H1 (cell line): ENCODE data around the gene HERC5.

Experiments used
- EP300 ChIP-seq, 2 experiments: IDR thresholded peaks; 1 replicate in 1 of 2; 2 replicates in 1 of 2; pipeline ENCODE4 v1.6.1; 2011 to 2012; ENCODE audit warnings: low read depth in 2 of 2, low read length in 2 of 2, mild to moderate bottlenecking in 2 of 2, borderline replicate concordance in 1 of 2, inconsistent platforms in 1 of 2, moderate library complexity in 1 of 2
- MAFK ChIP-seq: IDR thresholded peaks from 2 replicates; pipeline ENCODE4 v1.6.1; 2012; ENCODE audit warnings: low read depth, mild to moderate bottlenecking, improper control_type of control experiment, low read length

GRCh38 chr4:88516746-88517145 is 59.8 kb downstream of the HERC5 start:
- no peak for TF ChIP-seq MAFK
- no peak for TF ChIP-seq EP300 (IDR thresholded peaks at IDR 0.05; ENCODE audit: borderline replicate concordance in 1 of 2, low read depth in 2 of 2, low read length in 2 of 2)
